ENCODE results near the gene SCNN1G. TPM values are rescaled to one million over a fixed set of nuclear protein-coding genes. Genes with fewer than 3 reads are reported as not detected.

The SCNN1G gene
- total and polyA plus RNA-seq, 2 donors (not counting 3 experiments of a cell fraction or from before 2014, with no cell fraction given) = not detected

DNA sequence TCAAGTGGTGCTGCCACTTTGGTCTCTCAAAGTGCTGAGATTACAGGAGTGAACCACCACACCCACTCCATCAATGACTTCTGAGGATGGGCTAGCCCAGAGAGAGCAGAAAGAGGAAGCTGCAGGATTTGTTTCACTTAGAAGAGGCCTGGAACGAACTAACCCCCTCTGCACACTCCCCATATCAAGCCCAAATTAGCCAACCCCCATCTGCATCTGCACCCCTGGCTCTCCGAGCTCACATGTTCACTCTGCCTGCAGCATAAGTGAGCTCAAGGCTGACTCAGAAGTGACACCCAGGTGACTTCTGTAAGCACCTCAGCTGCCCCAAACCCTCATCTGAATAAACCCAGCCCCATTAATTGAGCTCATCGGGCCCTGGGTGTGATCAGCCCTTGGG lies 4.8 kb downstream of the SCNN1G start:
- intact Hi-C loops (cut with micrococcal nuclease) = no loop called here
- Histone ChIP-seq H3K9ac (replicated peaks; ENCODE audit: extremely low read depth, insufficient read depth, low read length) (no peak overlapping the region), H2AFZ (ENCODE audit: low read depth, low read length) (no peak overlapping the region), H3K4me1 (ENCODE audit: control insufficient read depth, extremely low read depth, insufficient read depth, low read length) (peaks cover 5% of the 10 kb centered on the region), H3K4me2 (ENCODE audit: insufficient read depth, low read length) (no peak overlapping the region), H3K9me3 (replicated peaks; ENCODE audit: control insufficient read depth, insufficient read depth, low read length) (no peaks in the 10 kb centered on the region), H3K36me3 (ENCODE audit: control insufficient read depth in 2 of 2, extremely low read depth in 1 of 2, insufficient read depth in 2 of 2, low read length in 2 of 2) (no peaks in the 10 kb centered on the region), H3K79me2 (ENCODE audit: control insufficient read depth, insufficient read depth, low read length) (no peaks in the 10 kb centered on the region), H3K27me3 (ENCODE audit: control insufficient read depth in 2 of 2, insufficient read depth in 2 of 2, low read length in 2 of 2) (peaks cover 27 to 30% of the 10 kb centered on the region in 2 experiments), H4K20me1 (replicated peaks; ENCODE audit: control insufficient read depth, extremely low read depth, insufficient read depth, low read length) (no peaks in the 10 kb centered on the region), H3K4me3 (replicated peaks in 1 of 3; ENCODE audit: insufficient read depth in 1 of 3, low read depth in 1 of 3, low read length in 3 of 3) (no peak overlapping the region), H3K9me1 (replicated peaks; ENCODE audit: control insufficient read depth, extremely low read depth, insufficient read depth, low read length) (no peaks in the 10 kb centered on the region), H3K27ac (ENCODE audit: insufficient read depth, low read depth, low read length) (no peak overlapping the region)
- dilution Hi-C loops (cut with MboI; ENCODE audit: extremely low pct_ligation_motif_present, low sequenced_read_pairs) = no loop called here
- CTCF ChIA-PET = interaction anchor here (0.7 to 13.5 kb wide), 3 partner anchors 22 to 292 kb away, joined by 3 to 371 read pairs (median 3); no protein-coding TSS in a partner anchor
- POLR2A ChIA-PET = no interaction called here
- TF ChIP-seq, protein P1, sequence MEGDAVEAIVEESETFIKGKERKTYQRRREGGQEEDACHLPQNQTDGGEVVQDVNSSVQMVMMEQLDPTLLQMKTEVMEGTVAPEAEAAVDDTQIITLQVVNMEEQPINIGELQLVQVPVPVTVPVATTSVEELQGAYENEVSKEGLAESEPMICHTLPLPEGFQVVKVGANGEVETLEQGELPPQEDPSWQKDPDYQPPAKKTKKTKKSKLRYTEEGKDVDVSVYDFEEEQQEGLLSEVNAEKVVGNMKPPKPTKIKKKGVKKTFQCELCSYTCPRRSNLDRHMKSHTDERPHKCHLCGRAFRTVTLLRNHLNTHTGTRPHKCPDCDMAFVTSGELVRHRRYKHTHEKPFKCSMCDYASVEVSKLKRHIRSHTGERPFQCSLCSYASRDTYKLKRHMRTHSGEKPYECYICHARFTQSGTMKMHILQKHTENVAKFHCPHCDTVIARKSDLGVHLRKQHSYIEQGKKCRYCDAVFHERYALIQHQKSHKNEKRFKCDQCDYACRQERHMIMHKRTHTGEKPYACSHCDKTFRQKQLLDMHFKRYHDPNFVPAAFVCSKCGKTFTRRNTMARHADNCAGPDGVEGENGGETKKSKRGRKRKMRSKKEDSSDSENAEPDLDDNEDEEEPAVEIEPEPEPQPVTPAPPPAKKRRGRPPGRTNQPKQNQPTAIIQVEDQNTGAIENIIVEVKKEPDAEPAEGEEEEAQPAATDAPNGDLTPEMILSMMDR (IDR thresholded peaks at IDR 0.05; ENCODE audit: extremely low read depth in 1 of 2, insufficient read depth in 1 of 2, low read depth in 1 of 2, low read length in 2 of 2) = no peak
- TF ChIP-seq, protein P2, sequence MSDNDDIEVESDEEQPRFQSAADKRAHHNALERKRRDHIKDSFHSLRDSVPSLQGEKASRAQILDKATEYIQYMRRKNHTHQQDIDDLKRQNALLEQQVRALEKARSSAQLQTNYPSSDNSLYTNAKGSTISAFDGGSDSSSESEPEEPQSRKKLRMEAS (IDR thresholded peaks at IDR 0.05; ENCODE audit: insufficient read depth, insufficient read length) = no peak
- TF ChIP-seq POLR2A (IDR thresholded peaks at IDR 0.05; ENCODE audit: low read depth, low read length) (no peak), GATA2 (IDR thresholded peaks at IDR 0.05; ENCODE audit: insufficient read depth, insufficient read length, low read depth, low read length) (no peak), FOS (IDR thresholded peaks at IDR 0.05; ENCODE audit: borderline replicate concordance, insufficient read depth, low read length) (no peak), POLR2AphosphoS5 (IDR thresholded peaks at IDR 0.05; ENCODE audit: insufficient read depth, low read depth, low read length) (no peak), JUN (IDR thresholded peaks at IDR 0.05; ENCODE audit: borderline replicate concordance, insufficient read depth, insufficient read length, low read depth) (no peak)
- no TSS peak for BruUV-seq (replicated peaks)
- FAIRE-seq (no peak), DNase-seq (ENCODE audit: low read depth, low spot score) (no peak)
